GM18508 (cell line): Measurements from ENCODE around the gene SPDYE16.
"Not testable (repeated sequence)": the region's sequence is repeated elsewhere in the genome, so short reads cannot be mapped to it uniquely, and the experiment has no call there.

ENCODE experiments used
- ATAC-seq: cut with Tn5 transposase; IDR thresholded peaks from one replicate; pipeline ENCODE4 v1.9.1; 2021; ENCODE audit warnings: moderate number of reproducible peaks; ENCODE audit not compliant: insufficient read depth, unreplicated experiment

SPDYE16 gene

GRCh38 chr7:76551992-76552391 lies 8.9 kb upstream of the SPDYE16 start:
- ATAC-seq, result not testable (repeated sequence)

GRCh38 chr7:76549855-76550248 lies 6.8 kb upstream of the SPDYE16 start:
- ATAC-seq, result not testable (repeated sequence)

GRCh38 chr7:76549025-76549854 lies 6.1 kb upstream of the SPDYE16 start:
- peak; percentile 96 for ATAC-seq

GRCh38 chr7:76531643-76532042 lies 11.5 kb downstream of the SPDYE16 start:
- ATAC-seq, result not testable (repeated sequence)

GRCh38 chr7:76526183-76526582 lies 16.9 kb downstream of the SPDYE16 start:
- ATAC-seq, result not testable (repeated sequence)

GRCh38 chr7:76516932-76517331 lies 26.2 kb downstream of the SPDYE16 start:
- not testable (repeated sequence) for ATAC-seq

- ATAC-seq, result no peak
Observed at GRCh38 chr7:76515999-76516443, 27.1 kb downstream of the SPDYE16 start.

GRCh38 chr7:76514926-76515771 lies 27.9 kb downstream of the SPDYE16 start:
- no peak for ATAC-seq

- ATAC-seq, result no peak
Observed at GRCh38 chr7:76513817-76514799, 29.0 kb downstream of the SPDYE16 start.

GRCh38 chr7:76512941-76513816 lies 29.9 kb downstream of the SPDYE16 start:
- ATAC-seq, result no peak

- ATAC-seq, result not testable (repeated sequence)
Observed at GRCh38 chr7:76511911-76512885, 30.9 kb downstream of the SPDYE16 start.

GRCh38 chr7:76511200-76511910 lies 31.7 kb downstream of the SPDYE16 start:
- ATAC-seq, result not testable (repeated sequence)

- no peak for ATAC-seq
Observed at GRCh38 chr7:76509931-76510877, 32.9 kb downstream of the SPDYE16 start, which contains the start of gene UPK3B. Gene UPK3B (plus strand): TSS chr7:76510552. CDS start chr7:76510653, 101 bp downstream.

- ATAC-seq, result no peak
Observed at GRCh38 chr7:76507723-76508406, 35.2 kb downstream of the SPDYE16 start.

GRCh38 chr7:76506643-76507042 lies 36.5 kb downstream of the SPDYE16 start:
- ATAC-seq, result not testable (repeated sequence)

GRCh38 chr7:76506081-76506440 lies 37.0 kb downstream of the SPDYE16 start:
- no peak for ATAC-seq
